Naive thymus-derived CD4-positive, alpha-beta T cell (primary cell): ENCODE measurements around the gene POU2AF3. TPM values are rescaled to one million over a fixed set of nuclear protein-coding genes. Genes with fewer than 3 reads are reported as not detected.

Source experiments
- ATAC-seq: fragments of 150-1000 bp; cut with Tn5 transposase; 2 replicates; pipeline ENCODE4 v1.10.0; 2021; ENCODE audit warnings: mild to moderate bottlenecking, moderate library complexity
- CTCF ChIA-PET: fragments of 350-600 bp; sonication (Branson Sonifier 250); formaldehyde crosslinking; loops from one replicate; lab custom pipeline; 2021; ENCODE audit warnings: antibody characterized with exemption; lab: Charles Lee
- POLR2A ChIA-PET: fragments of 350-600 bp; sonication (Branson Sonifier 250); formaldehyde crosslinking; loops from one replicate; lab custom pipeline; 2021; ENCODE audit warnings: antibody characterized with exemption, inconsistent platforms; lab: Charles Lee
- DNase-seq, 9 donors: peaks; one replicate each; pipeline versions ENCODE4 v3.0.0 to v3.0.0-alpha.2; 2020 to 2022; ENCODE audit warnings: mixed read lengths in 1 of 9
- H3K27ac ChIP-seq: one replicate; pipeline ENCODE4 v1.7.0; 2013; ENCODE audit warnings: mild to moderate bottlenecking, low read depth, low read length, moderate library complexity
- H3K27me3 ChIP-seq, 2 donors: one replicate each; pipeline ENCODE4 v1.7.0; 2013; ENCODE audit warnings: low read length in 2 of 2, mild to moderate bottlenecking in 2 of 2, moderate library complexity in 2 of 2; ENCODE audit not compliant: control insufficient read depth in 2 of 2, insufficient read depth in 2 of 2
- H3K36me3 ChIP-seq, 3 experiments: 1 replicate in 2 of 3; 2 replicates in 1 of 3; pipeline ENCODE4 v1.7.0; 2013; ENCODE audit warnings: low read length in 3 of 3, mild to moderate bottlenecking in 3 of 3, moderate library complexity in 1 of 3; ENCODE audit not compliant: insufficient read depth in 3 of 3, control insufficient read depth in 2 of 3
- H3K4me1 ChIP-seq, 2 donors: one replicate each; pipeline ENCODE4 v1.7.0; 2013; ENCODE audit warnings: low read length in 2 of 2, mild to moderate bottlenecking in 2 of 2, moderate library complexity in 1 of 2; ENCODE audit not compliant: control insufficient read depth in 2 of 2, insufficient read depth in 2 of 2
- H3K4me3 ChIP-seq: 2 replicates; pipeline ENCODE4 v1.7.0; 2013; ENCODE audit warnings: mild to moderate bottlenecking, low read length
- H3K9me3 ChIP-seq, 3 experiments: 1 replicate in 2 of 3; 2 replicates in 1 of 3; pipeline ENCODE4 v1.7.0; 2013; ENCODE audit warnings: low read length in 3 of 3; ENCODE audit not compliant: control insufficient read depth in 2 of 3
- H3K27ac Mint-ChIP-seq, 9 donors: one replicate each; pipeline ENCODE4 v1.8.0; 2020 to 2022; ENCODE audit warnings: mixed read lengths in 9 of 9, mild to moderate bottlenecking in 8 of 9, moderate library complexity in 5 of 9, inconsistent platforms in 2 of 9
- H3K27me3 Mint-ChIP-seq, 5 donors: one replicate each; pipeline ENCODE4 v1.8.0; 2021 to 2022; ENCODE audit warnings: mixed read lengths in 5 of 5, mild to moderate bottlenecking in 1 of 5
- H3K36me3 Mint-ChIP-seq, 5 donors: one replicate each; pipeline ENCODE4 v1.8.0; 2020 to 2022; ENCODE audit warnings: mixed read lengths in 5 of 5, mild to moderate bottlenecking in 3 of 5, inconsistent platforms in 1 of 5
- H3K4me1 Mint-ChIP-seq, 7 donors: one replicate each; pipeline ENCODE4 v1.8.0; 2020 to 2022; ENCODE audit warnings: mixed read lengths in 7 of 7, mild to moderate bottlenecking in 3 of 7, inconsistent platforms in 1 of 7
- H3K4me3 Mint-ChIP-seq, 10 donors: one replicate each; pipeline ENCODE4 v1.8.0; 2020 to 2022; ENCODE audit warnings: mild to moderate bottlenecking in 10 of 10, mixed read lengths in 10 of 10, moderate library complexity in 6 of 10, inconsistent platforms in 2 of 10
- H3K9me3 Mint-ChIP-seq, 11 donors: one replicate each; pipeline ENCODE4 v1.8.0; 2020 to 2022; ENCODE audit warnings: mixed read lengths in 11 of 11, mild to moderate bottlenecking in 4 of 11, inconsistent platforms in 1 of 11, moderate library complexity in 1 of 11
- intact Hi-C, 2 donors: fragments of 100-400 bp; cut with micrococcal nuclease; formaldehyde crosslinking; loops; one replicate each; pipeline ENCODE4 v1.15.1; 2023
- polyA plus RNA-seq, 2 donors: library from polyadenylated mRNA; unstranded; fragments of 300-500 nt; fragmentation: Illumina TruSeq; gene quantifications; one replicate each; pipeline ENCODE4 v1.2.3, GENCODE V29; 2021
- total RNA-seq, 6 experiments: library from RNA in 5 of 6; stranded (reverse) in 5 of 6; gene quantifications; 1 replicate in 5 of 6; 2 replicates in 1 of 6; pipeline ENCODE4 v1.2.3 and lab custom pipeline; 2021 to 2026

POU2AF3 gene
- total and polyA plus RNA-seq, 7 experiments from 2014 or later, result not detected

- H3K9me3 Mint-ChIP-seq, result no peaks in the 10 kb centered on the region
- ATAC-seq, result no peak
- ChIA-PET CTCF (no interaction called here), POLR2A (no interaction called here)
- Histone ChIP-seq H3K27me3 (no peaks in the 10 kb centered on the region), H3K4me1 (no peaks in the 10 kb centered on the region), H3K36me3 (no peaks in the 10 kb centered on the region), H3K4me3 (no peak overlapping the region), H3K27ac (no peak overlapping the region), H3K9me3 (no peaks in the 10 kb centered on the region)
- H3K4me3 Mint-ChIP-seq, result no peak overlapping the region
- H3K27me3 Mint-ChIP-seq, result peaks cover 26 to 71% (median 46%) of the 10 kb centered on the region in 5 donors
- H3K4me1 Mint-ChIP-seq, result peaks cover 0 to 4% (median 0%) of the 10 kb centered on the region in 7 donors
- no peak for DNase-seq
- intact Hi-C loops, result no loop called here
- no peaks in the 10 kb centered on the region for H3K36me3 Mint-ChIP-seq
- H3K27ac Mint-ChIP-seq, result no peak overlapping the region
Measured at GRCh38 chr11:111303461-111303860, 5.1 kb downstream of the POU2AF3 start.

GRCh38 chr11:111305162-111305802 is 6.9 kb downstream of the POU2AF3 start:
- H3K9me3 Mint-ChIP-seq, result no peaks in the 10 kb centered on the region
- ChIA-PET POLR2A (no interaction called here), CTCF (no interaction called here)
- Histone ChIP-seq H3K27me3 (no peaks in the 10 kb centered on the region), H3K27ac (no peak overlapping the region), H3K36me3 (no peaks in the 10 kb centered on the region), H3K4me3 (no peak overlapping the region), H3K4me1 (no peaks in the 10 kb centered on the region), H3K9me3 (no peaks in the 10 kb centered on the region)
- intact Hi-C loops, result no loop called here
- H3K27ac Mint-ChIP-seq, result no peak overlapping the region
- no peak for ATAC-seq
- H3K4me3 Mint-ChIP-seq, result no peak overlapping the region
- no peak for DNase-seq
- peaks cover 0 to 1% (median 0%) of the 10 kb centered on the region in 7 donors for H3K4me1 Mint-ChIP-seq
- H3K36me3 Mint-ChIP-seq, result no peaks in the 10 kb centered on the region
- peaks cover 23 to 66% (median 37%) of the 10 kb centered on the region in 5 donors for H3K27me3 Mint-ChIP-seq

- intact Hi-C loops, result no loop called here
- POLR2A ChIA-PET, result no interaction called here
- H3K4me1 Mint-ChIP-seq, result no peaks in the 10 kb centered on the region
- H3K27ac Mint-ChIP-seq, result no peak overlapping the region
- CTCF ChIA-PET, result no interaction called here
- no peaks in the 10 kb centered on the region for H3K9me3 ChIP-seq
- H3K4me3 Mint-ChIP-seq, result no peak overlapping the region
- peaks cover 17 to 61% (median 35%) of the 10 kb centered on the region in 5 donors for H3K27me3 Mint-ChIP-seq
- H3K9me3 Mint-ChIP-seq, result no peaks in the 10 kb centered on the region
- no peak for DNase-seq
- no peaks in the 10 kb centered on the region for H3K27me3 ChIP-seq
- no peak overlapping the region for H3K27ac ChIP-seq
- no peaks in the 10 kb centered on the region for H3K36me3 ChIP-seq
- H3K36me3 Mint-ChIP-seq, result no peaks in the 10 kb centered on the region
- H3K4me3 ChIP-seq, result no peak overlapping the region
- H3K4me1 ChIP-seq, result no peaks in the 10 kb centered on the region
- ATAC-seq, result no peak
Measured at GRCh38 chr11:111305876-111306275, 7.5 kb downstream of the POU2AF3 start.

GRCh38 chr11:111306321-111306720 is 8.0 kb downstream of the POU2AF3 start:
- no peaks in the 10 kb centered on the region for H3K36me3 ChIP-seq
- no peak overlapping the region for H3K4me3 Mint-ChIP-seq
- H3K9me3 ChIP-seq, result no peaks in the 10 kb centered on the region
- ATAC-seq (no peak), DNase-seq (no peak)
- no peak overlapping the region for H3K4me3 ChIP-seq
- peaks cover 14 to 57% (median 32%) of the 10 kb centered on the region in 5 donors for H3K27me3 Mint-ChIP-seq
- no peaks in the 10 kb centered on the region for H3K27me3 ChIP-seq
- intact Hi-C loops, result no loop called here
- CTCF ChIA-PET, result no interaction called here
- POLR2A ChIA-PET, result no interaction called here
- H3K4me1 Mint-ChIP-seq, result no peaks in the 10 kb centered on the region
- no peak overlapping the region for H3K27ac ChIP-seq
- no peaks in the 10 kb centered on the region for H3K4me1 ChIP-seq
- H3K36me3 Mint-ChIP-seq, result no peaks in the 10 kb centered on the region
- no peaks in the 10 kb centered on the region for H3K9me3 Mint-ChIP-seq
- H3K27ac Mint-ChIP-seq, result no peak overlapping the region

DNA sequence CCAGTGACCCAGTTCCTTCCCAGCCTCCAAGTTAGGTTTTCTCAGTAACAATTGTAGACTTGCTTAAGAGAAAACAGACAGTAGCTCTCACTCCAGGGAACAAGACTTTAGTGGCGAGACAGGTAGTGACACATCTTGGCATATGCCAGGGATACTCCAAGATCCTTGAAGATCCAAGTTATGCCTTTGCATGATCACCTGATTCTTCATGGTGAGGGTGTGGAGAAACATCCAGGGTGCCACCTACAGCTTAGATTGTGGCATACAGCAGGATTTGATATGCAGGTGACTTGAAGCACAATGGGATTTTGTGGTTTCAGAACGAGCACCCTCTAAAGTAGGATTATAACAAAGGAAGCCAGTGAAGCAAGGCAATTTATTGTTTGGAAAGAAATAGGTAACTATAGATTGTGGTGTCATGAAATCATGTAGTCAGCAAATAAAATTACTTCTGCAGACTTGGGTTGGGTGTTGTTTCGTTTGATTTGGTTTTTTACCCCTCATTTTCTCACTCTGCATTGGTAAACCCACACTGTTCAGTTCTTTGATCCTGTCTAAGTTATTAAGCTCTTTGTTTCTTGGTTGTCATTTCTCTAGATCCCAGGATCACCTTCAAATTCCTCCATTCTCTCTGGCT is 9.2 kb downstream of the POU2AF3 start:
- no peak overlapping the region for H3K4me3 Mint-ChIP-seq
- intact Hi-C loops, result no loop called here
- ChIA-PET CTCF (no interaction called here), POLR2A (no interaction called here)
- no peaks in the 10 kb centered on the region for H3K4me1 Mint-ChIP-seq
- H3K36me3 Mint-ChIP-seq, result no peaks in the 10 kb centered on the region
- DNase-seq (no peak), ATAC-seq (no peak)
- H3K4me3 ChIP-seq, result no peak overlapping the region
- no peaks in the 10 kb centered on the region for H3K9me3 ChIP-seq
- H3K27ac ChIP-seq, result no peak overlapping the region
- peaks cover 12 to 49% (median 26%) of the 10 kb centered on the region in 5 donors for H3K27me3 Mint-ChIP-seq
- H3K27me3 ChIP-seq, result no peaks in the 10 kb centered on the region
- no peaks in the 10 kb centered on the region for H3K36me3 ChIP-seq
- no peaks in the 10 kb centered on the region for H3K9me3 Mint-ChIP-seq
- no peaks in the 10 kb centered on the region for H3K4me1 ChIP-seq
- no peak overlapping the region for H3K27ac Mint-ChIP-seq

DNA sequence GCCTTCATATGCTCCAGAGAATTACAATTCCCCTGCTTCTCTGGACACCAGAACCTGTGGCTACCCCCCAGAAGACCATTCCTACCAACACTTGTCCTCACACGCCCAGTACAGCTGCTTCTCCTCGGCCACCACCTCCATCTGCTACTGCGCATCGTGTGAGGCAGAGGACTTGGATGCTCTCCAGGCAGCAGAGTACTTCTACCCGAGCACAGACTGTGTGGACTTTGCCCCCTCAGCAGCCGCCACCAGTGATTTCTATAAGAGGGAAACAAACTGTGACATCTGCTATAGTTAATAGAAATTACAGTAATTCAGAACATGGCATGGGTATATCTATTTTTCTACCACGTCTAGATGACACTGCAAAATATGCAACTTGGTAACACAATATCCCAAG is 9.8 kb downstream of the POU2AF3 start:
- POLR2A ChIA-PET, result no interaction called here
- Histone ChIP-seq H3K27me3 (no peaks in the 10 kb centered on the region), H3K4me3 (no peak overlapping the region), H3K9me3 (no peaks in the 10 kb centered on the region), H3K36me3 (no peaks in the 10 kb centered on the region), H3K27ac (no peak overlapping the region), H3K4me1 (no peaks in the 10 kb centered on the region)
- CTCF ChIA-PET, result no interaction called here
- peaks cover 0 to 3% (median 0%) of the 10 kb centered on the region in 11 donors for H3K9me3 Mint-ChIP-seq
- no peaks in the 10 kb centered on the region for H3K36me3 Mint-ChIP-seq
- no peak for ATAC-seq
- DNase-seq, result no peak
- no peaks in the 10 kb centered on the region for H3K4me1 Mint-ChIP-seq
- peaks cover 6 to 47% (median 23%) of the 10 kb centered on the region in 5 donors for H3K27me3 Mint-ChIP-seq
- no peak overlapping the region for H3K27ac Mint-ChIP-seq
- intact Hi-C loops, result no loop called here
- H3K4me3 Mint-ChIP-seq, result no peak overlapping the region
